Stimulated activated CD8-positive, alpha-beta memory T cell treated with anti-CD3 and anti-CD28 coated beads, Interleukin-12 subunit alpha, Interleukin-12 subunit beta, amount 100 ng/mL, for 1 hour (primary cell): ENCODE data around the gene CFAP74.
"Not testable (repeated sequence)": the region's sequence is repeated elsewhere in the genome, so short reads cannot be mapped to it uniquely, and the experiment has no call there.

Experiments used
- DNase-seq: peaks from one replicate; pipeline ENCODE4 v3.0.0-alpha.2; 2020; ENCODE audit warnings: low read depth

Gene CFAP74

DNA sequence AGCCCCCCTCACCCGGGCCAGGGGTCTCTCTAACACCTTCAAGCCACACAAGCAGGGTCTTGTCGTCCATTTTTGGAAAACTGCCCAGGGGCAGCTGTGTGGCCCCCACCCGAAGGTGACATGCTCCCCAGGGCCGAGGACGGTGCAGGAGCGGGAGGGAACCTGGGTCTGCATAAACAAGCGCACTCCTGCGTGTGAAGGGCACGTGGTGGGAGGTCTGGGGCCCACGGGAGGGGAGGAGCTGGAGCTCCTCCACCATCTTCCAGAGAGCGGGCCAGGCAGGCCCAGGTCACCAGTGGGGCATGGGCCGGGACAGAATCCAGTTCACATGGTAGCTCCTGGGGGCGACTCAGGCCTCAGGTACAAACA, 16.5 kb downstream of the CFAP74 start:
- no peak for DNase-seq

DNA sequence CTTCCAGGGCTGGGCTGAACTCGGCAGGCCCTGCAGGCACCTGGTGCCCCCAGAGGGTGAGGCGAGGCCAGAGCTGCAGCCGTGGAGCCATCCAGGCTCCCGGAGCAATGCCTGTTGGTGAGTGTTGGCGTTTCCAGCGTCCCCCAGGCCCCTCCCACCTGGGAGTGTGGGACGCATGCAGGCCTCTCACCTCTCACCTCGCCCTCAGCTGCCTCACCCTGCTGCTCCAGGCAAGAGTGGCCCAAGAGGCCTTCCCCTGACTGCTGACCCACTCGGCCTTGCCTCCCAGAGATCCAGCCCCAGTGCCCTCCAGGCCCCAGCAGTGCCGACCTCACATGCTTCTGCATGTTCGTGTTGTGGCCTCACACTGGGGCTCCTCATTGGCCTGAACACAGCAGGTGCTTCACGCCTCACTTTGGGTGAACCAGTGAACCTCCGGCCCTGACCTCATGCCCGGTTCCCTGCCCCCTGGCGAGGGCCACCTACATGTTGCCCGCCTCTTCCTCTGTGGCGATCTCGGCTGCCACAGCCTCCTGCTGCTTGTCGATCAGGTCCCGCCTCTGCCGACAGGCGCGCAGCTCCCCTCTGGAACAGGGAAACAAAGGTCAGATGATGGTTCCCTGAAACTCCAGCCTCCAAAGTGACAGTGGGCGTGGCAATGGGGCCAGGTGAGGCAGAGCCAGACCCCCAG, 17.0 kb downstream of the CFAP74 start:
- DNase-seq: no peak

- DNase-seq: no peak
These were observed 18.1 kb downstream of the CFAP74 start for GRCh38 chr1:1985375-1986050.

DNA sequence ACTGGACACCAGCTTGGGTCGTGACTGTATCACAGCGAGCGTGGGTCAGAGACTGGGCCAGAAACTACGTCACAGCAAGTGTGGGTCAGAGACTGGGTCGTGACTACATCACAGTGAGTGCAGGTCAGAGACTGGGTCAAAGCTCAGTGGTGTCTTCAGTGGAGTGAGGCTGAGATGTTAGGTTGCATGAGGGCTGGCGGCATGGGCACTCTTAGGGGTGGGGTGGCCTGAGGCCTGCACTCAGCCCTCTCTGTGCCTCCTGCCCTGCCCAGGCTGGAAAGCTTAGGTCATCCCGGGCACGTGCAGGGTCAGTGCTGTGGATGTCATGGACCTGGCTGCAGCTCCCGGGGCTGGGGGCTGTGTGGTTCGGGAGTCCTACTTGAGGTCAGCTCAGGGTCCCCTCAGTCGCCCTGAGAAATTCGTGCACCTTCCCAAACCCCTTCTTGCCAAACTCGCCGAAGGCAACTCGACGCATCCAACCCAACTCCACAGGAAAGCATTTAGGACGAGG, 19.0 kb downstream of the CFAP74 start:
- DNase-seq: no peak

- no peak for DNase-seq
These were observed 21.0 kb downstream of the CFAP74 start for GRCh38 chr1:1982379-1983232.

DNA sequence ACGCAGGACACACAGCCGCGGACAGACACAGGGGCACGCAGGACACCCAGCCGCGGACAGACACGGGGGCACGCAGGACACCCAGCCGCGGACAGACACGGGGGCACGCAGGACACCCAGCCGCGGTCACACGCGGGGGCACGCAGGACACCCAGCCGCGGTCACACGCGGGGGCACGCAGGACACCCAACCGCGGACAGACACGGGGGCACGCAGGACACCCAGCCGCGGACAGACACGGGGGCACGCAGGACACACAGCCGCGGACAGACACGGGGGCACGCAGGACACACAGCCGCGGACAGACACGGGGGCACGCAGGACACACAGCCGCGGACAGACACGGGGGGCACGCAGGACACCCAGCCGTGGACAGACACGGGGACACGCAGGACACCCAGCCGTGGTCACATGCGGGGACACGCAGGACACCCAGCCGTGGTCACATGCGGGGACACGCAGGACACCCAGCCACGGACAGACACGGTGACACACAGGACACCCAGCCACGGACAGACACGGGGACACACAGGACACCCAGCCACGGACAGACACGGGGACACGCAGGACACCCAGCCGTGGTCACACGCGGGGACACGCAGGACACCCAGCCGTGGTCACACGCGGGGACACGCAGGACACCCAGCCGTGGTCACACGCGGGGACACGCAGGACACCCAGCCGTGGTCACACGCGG, 21.8 kb downstream of the CFAP74 start:
- DNase-seq: not testable (repeated sequence)

GRCh38 chr1:1981142-1981500, 22.5 kb downstream of the CFAP74 start:
- DNase-seq: no peak

DNA sequence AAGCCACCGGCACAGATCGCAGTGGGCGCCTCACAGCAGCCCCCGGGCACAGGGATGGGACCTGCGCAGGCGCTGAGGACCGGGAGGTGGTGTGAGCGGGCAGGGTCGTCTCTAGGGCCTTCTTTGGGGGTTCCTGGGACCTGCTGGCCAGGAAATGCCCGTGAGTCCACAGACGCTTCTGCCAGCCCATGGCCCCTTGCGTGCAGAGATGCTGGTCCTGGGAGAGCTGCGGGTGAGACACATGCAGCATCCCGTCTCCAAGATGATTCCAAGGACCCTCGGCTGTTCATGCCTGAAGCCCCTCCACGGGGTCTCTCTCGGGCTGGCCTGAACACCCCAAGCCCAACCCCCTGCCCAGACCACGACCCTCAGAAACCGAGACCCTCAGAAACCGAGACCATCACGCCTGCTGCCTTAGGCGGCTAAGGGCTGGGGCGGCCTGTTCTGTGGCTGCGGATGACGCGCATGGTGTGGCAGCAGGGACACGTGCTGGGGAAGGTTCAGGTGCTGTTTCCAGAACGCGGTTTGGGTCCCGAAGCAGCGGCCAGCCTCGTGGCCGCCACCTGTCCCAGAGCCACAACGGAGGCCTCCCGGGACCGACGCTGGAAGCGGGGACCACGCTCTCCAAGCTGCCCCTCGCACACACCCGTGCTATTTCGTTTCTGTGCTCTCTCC, 23.0 kb downstream of the CFAP74 start:
- DNase-seq: no peak

GRCh38 chr1:1979482-1980165, 24.0 kb downstream of the CFAP74 start:
- no peak for DNase-seq

DNA sequence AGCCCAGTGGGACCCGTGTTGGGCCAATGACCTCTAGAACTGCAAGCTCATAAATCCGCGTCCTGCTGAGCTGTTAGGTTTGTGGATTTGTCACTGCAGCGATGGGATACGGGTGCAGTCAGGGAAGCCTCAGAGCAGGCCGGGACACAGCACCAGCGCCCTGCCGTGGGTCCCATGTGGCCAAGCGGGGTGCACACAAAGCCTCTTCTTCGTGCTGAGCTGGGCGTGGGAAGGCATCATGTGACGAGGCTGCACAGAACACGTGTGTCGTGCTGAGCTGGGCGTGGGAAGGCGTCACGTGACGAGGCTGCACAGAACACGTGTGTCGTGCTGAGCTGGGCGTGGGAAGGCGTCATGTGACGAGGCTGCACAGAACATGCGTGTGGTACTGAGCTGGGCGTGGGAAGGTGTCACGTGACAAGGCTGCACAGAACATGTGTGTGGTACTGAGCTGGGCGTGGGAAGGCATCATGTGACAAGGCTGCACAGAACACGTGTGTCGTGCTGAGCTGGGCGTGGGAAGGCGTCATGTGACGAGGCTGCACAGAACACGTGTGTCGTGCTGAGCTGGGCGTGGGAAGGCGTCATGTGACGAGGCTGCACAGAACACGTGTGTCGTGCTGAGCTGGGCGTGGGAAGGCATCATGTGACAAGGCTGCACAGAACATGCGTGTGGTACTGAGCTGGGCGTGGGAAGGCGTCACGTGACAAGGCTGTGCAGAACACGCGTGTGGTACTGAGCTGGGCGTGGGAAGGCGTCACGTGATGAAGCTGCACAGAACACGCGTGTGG, 24.7 kb downstream of the CFAP74 start:
- DNase-seq: not testable (repeated sequence)

DNA sequence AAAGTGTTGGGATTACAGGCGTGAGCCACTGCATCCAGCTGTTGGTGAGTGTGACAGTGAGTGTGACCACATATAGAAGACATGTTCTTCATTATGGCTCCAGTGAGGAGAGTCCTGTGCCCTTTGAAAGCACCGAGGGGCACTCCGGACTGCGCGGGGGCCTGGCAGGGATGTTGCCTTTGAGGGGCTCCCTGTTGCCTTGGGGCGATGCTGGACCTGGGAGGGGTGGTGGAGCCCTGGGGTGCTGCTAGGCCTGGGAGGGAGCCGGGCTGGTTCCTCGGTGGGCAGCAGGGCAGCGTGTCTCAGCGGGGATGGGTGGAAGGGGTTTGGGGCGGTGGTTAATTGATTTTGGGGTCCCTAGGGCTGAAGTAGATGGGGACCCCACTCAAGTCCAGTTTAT, 25.5 kb downstream of the CFAP74 start:
- no peak for DNase-seq

GRCh38 chr1:1976031-1976430, 27.6 kb downstream of the CFAP74 start:
- DNase-seq: no peak

DNA sequence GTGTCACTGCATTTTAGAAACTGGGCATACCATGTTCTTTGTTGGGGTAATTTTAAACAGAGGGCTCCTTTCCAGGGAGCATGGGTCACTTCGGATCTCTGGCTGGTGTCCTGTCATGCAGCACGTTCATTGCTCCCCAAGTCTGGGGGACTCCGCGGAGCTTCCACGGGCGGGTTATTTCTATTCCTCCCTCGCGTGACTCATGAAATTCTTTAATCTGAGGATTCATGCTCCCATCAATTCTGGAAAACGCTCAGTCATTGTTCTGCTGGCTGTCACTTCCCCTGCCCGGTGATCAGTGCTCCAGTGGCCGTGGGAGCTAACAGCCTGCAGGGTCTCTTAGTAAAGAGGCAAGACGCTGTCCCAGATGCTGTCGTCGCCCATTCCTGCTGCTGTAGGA, 28.1 kb downstream of the CFAP74 start:
- no peak for DNase-seq

- DNase-seq: no peak
These were observed 28.8 kb downstream of the CFAP74 start for GRCh38 chr1:1974834-1975233.

GRCh38 chr1:1973716-1974642, 29.6 kb downstream of the CFAP74 start:
- DNase-seq: no peak

- DNase-seq: no peak
These were observed 30.4 kb downstream of the CFAP74 start for GRCh38 chr1:1972976-1973715.

DNA sequence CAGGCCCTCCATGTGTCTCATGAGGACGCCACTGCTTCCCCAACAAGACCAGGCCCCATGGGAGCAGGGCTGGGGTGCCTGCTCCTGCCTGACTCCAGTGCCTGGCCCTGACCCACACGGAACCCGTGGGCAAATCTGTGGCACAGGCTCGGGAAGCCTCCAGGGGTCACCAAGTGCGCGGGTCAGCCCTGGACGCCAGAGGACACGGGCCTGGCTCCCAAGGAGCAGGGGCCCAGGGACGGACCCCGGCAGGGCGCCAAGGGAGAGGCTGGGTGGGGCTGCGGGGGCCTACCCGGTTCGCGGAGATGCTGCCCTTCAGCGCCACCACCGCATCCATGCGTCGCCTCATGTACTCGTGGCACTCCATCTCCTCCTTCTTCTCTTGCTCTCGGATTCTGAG, 31.9 kb downstream of the CFAP74 start:
- DNase-seq: no peak

GRCh38 chr1:1971017-1971416, 32.6 kb downstream of the CFAP74 start:
- no peak for DNase-seq
